PFSK-1 (cell line): Measurements from ENCODE around the gene FBXO5.

Experiments used
- POLR2AphosphoS5 ChIP-seq: IDR thresholded peaks from 2 replicates; pipeline ENCODE4 v1.6.1; 2012; ENCODE audit warnings: low read depth, mild to moderate bottlenecking, control low read depth, low read length, moderate library complexity
- SIN3A ChIP-seq: IDR thresholded peaks from 2 replicates; pipeline ENCODE4 v1.6.1; 2012; ENCODE audit warnings: mild to moderate bottlenecking, low read length, moderate library complexity, borderline replicate concordance; ENCODE audit not compliant: insufficient read depth
- TAF1 ChIP-seq: IDR thresholded peaks from 2 replicates; pipeline ENCODE4 v1.6.1; 2012; ENCODE audit warnings: low read length, control low read depth, borderline replicate concordance; ENCODE audit not compliant: insufficient read depth

GRCh38 chr6:153032255-153032882 is 49.5 kb upstream of the FBXO5 start:
- TF ChIP-seq POLR2AphosphoS5 (no peak), TAF1 (no peak), SIN3A (no peak)
